NCI-H510A (cell line): ENCODE measurements around the gene CDC20B.
"Not testable (repeated sequence)": the region's sequence is repeated elsewhere in the genome, so short reads cannot be mapped to it uniquely, and the experiment has no call there.

Experiments
- DNase-seq: peaks from one replicate; lab custom pipeline; 2025; lab: John Stamatoyannopoulos, UW

The CDC20B gene

DNA sequence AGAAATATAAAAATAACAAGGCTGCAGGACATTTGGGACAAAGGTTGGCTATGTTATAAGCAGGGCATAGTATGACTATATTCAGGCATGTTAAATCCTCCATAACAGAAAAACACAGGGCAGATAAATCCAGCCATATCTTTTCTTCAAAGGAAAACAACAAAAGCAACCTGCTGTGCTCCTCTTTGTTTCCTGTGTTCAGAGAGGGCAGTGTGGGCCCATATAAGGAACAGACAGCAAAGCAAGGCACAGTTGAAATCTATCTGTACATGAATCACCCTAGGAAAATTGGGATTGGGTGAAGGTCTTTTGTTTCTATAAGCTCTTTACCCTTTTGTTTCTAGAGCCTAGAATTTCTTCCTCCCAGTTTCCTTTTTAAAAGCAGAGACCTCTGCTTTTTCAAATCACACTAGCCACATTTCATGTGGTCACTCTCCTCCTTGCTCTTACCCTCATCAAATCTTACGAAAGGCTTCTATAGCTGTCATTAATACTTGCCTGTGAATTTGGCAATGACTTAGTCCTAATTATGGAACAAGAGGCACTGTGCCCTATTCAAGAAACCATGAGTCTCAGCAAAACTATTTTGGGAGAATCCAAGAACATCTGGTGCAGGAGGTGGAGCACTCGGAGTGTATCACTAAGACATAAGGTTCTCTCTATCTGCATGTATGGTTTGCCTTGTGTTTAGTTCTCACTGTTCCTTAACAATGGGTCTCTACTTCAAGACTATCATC lies 68.8 kb downstream of the CDC20B start:
- DNase-seq: no peak

DNA sequence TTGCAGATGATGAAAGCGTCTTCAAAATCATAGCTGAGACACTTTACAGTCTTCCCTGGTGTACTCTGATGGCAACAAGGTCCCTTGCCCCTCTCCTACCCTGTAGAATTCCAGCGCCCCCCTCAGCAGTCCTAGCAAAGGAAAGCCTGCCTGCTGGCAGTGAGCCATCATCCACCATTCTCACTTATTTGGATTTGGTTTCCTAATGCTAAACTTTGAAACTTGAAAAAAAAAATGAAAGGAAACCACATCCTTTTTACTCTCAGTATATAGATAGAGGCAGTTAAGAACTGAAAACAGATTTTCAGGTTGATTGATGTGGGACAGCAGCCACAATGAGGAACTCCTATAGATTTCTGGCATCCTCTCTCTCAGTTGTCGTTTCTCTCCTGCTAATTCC lies 70.6 kb downstream of the CDC20B start, which contains the start of gene GZMA:
GZMA (plus strand) TSS at position 299 of the 400 bp plus-strand sequence; CDS start at position 336, 37 bp downstream.
- no peak for DNase-seq

DNA sequence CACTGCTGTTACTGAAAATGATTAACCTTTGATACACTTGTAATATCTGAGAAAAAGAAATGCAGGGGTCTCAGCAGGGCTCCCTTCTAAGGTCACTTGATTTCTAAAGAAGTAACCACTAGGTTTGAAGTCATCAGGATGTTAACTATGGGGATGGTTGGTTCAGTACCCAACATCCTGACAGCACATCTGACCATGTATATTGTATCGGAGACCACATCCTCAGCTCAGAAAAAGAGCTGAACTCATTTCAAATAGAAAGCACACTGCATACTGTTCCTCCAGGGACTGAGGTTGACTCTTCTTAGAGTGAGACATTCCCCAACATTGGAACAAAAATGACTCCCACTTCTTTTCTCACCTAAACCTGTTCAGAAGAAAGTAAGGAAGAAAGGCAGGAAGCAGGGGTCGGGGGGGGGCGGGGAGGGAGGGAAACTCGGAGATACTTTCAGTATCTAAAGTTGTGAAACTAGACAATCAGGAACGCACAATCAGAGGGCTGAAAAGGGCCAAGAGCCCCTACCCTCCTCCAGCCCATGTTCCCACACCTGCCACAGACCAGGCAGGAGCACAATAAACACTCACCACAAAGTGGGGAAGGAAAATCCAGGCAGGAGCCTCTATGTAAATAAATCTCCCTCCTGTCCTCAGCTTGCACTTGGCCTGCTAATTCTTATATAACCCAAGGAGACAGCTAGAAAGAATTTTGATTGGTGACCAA lies 71.3 kb downstream of the CDC20B start:
- DNase-seq: no peak

DNA sequence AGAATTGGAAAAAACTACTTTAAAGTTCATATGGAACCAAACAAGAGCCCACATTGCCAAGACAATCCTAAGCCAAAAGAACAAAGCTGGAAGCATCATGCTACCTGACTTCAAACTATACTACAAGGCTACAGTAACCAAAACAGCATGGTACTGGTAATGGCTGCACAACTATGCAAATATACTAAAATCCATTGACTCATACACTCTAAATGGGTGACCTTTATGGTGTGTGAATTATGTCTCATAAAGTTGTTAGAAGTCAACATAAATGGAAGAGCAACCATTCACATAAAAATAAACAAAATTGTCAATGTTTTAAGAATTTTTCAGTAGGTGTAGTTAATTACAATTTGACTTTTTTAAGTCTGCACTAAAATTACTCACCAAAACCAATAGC lies 71.8 kb downstream of the CDC20B start:
- not testable (repeated sequence) for DNase-seq

DNA sequence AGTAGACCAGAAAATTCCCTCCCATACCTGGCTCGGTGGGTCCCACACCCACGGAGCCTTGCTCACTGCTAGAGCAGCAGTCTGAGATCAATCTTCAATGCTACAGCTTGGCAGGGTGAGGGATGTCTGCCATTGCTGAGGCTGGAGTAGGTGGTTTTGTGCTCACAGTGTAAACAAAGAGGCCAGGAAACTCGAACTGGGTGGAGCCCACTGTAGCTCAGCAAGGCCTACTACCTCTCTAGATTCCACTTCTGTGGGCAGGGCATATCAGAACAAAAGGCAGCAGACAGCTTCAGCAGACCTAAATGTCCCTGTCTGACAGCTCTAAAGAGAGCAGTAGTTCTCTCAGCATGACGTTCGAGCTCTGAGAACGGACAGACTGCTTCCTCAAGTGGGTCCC lies 76.1 kb downstream of the CDC20B start:
- no peak for DNase-seq

DNA sequence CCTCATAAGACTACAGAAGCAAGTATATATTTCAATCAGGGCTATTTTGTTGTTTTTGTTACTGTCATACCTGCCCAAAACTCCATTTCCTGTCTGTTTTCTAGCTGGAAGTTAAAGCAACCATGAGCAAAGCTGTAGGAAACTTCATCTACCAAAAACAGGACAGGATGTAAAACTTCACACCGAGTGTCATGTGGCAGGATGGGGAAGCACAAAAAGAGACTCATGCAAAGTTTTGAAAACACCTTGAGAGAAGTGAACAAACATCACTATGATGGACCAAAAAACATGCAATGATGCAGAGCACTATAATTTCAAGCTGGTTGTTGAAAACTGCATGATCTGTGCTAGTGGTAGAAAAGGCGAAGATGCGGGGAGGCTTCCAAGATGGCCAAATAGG lies 76.8 kb downstream of the CDC20B start:
- DNase-seq: no peak

DNA sequence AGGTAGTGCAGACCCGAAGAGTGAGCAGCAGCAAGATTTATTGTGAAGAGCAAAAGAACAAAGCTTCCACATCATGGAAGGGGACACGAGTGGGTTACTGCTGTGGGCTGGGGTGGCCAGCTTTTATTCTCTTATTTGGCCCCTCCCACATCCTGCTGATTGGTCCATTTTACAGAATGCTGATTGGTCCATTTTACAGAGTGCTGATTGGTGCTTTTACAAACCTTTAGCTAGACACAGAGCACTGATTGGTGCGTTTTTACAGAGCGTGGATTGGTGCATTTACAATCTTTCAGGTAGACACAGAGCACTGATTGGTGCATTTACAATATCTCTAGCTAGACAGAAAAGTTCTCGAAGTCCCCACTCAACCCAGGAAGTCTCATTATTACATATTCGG lies 82.0 kb downstream of the CDC20B start:
- not testable (repeated sequence) for DNase-seq

DNA sequence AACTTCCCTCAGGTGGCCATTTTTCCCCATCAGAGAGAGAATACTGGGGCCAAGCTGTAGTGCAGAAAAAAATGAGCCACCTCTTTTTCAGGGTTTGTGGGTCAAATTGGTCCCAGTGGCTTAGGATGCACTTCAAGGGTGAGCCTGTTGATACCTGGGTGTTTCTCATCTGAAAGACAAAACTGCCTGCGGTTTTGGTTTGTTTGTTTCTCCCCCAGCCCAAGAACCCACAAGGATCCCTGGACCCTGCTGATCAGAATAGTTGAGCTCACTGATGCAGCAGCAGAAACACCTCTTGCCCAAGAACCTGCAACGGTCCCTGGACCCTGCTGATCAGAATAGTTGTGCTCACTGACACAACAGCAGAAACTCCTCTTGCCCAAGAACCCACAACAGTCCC lies 83.7 kb downstream of the CDC20B start:
- DNase-seq: not testable (repeated sequence)

DNA sequence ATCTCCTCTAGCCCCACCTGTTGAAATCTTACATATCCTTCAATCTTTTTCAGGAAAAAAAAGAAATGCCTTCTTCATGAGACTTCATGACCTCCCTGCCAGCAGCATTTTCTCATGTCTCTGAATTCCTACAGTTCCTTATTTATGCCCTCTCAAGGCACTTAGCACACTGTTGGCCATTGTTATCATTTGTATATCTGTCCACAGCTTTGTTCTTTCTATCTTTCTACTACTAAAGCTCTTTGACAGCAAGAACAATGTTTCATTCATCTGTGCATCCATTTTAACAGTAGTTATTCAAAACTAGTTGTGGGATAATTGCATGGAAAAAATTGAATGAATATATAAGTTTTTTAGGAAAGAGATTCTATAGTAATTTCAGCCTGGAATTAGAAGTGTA lies 91.4 kb downstream of the CDC20B start:
- DNase-seq: no peak

DNA sequence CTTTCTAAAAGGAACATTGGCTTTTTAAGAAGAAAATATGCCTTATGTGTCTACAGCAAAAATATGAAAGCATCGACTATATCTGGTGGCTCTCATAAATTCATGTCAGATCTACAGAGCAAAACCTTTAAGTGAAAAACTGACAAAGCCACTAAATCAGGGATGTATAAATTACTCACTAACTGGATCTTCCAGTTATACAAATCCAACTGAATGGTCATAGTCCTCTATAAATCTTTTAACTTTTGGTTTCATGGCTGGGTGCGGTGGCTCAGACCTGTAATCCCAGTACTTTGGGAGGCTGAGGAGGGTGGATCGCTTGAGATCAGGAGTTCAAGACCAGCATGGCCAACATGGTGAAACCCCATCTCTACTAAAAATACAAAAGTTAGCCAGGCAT lies 99.8 kb downstream of the CDC20B start:
- no peak for DNase-seq

DNA sequence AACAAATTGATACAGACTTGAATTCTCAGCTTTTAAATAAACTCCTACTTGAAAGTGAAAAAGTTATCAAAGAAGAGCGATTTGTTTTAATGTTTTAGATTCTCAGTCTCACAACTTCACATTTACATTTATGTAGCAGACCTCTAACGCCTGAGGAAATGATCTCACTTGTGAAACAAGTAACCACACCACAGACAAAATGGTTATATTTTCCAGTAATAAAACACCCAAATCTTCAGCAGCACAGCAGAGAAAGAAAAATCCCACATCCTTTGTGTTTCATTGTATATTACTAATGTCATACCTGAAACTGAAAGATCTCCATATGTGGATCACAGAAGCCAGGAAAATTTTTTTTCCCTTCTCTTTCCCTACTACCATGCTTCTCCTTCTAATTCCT lies 100.3 kb downstream of the CDC20B start:
- no peak for DNase-seq

DNA sequence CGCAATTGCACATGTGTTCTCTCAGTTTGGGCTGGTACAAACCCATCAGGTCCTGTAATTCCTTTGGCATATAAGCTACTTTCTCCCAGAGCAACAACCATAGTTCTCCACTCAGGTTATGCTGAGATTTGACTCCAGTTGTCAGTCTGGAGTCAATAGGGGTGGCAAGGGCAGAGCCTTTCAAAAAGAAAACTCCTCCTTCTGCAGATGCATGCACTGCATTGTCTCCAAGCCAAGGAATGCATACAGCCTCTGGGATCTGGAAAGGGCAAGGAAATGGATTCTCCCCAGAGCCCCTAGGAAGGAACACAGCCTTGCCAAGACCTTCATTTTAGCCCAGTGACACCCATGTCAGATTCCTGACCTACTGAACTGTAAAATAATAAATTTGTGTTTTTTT lies 101.6 kb downstream of the CDC20B start:
- no peak for DNase-seq

DNA sequence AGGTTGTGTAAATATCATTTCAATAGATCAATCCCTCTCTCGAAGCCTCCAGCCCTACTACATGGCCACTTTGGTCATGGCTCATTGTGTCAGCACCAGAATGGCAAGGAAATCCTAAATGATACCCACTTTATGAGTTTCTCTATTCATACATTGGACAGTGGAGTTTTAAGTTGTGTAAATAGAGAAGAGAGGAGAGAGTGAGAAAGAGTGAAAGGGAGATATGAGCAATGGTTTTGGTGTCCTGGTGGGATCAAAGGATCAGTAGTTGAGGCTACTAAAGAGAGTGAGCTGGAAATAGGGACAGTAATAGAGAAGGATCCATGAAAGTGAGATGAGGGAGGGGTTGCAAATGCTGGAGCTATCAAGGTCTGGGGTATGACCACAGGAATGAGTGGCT lies 102.0 kb downstream of the CDC20B start:
- DNase-seq: no peak

DNA sequence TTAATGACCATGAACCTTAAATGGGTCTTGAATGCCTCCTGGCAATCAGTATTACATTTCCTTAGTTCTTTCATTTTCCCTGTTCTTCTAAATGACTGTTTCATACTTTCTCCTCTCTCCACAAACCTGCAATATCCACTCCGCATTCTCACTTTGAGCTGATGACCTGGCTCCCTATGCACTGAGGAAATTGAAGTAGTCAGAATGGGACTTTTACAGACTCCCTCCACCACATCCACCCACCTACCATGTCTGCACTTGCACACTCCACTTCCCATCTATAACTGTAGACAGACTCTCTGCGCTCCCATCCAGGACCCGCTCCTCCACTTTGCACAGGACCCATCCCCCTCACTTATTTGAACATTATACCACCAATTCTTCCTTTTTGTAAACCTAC lies 106.7 kb downstream of the CDC20B start:
- no peak for DNase-seq

DNA sequence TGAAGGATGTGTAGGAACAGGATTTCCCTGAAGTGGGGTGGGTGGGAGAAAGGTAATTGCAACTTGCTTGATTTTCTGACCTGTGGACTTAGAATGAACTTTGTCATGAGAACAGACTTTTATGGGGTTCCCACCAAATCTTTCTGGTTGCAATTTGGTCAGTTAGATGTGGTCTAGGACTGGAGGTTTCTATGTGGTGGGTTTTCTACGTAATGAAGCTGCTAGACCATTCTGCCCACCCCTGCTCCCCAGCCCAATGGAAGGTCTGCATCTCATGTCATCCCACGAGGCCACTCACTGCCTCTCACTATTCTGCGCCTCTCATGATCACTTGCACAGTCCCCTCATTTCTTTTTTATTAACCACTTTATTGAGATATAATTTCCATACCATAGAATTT lies 108.5 kb downstream of the CDC20B start:
- DNase-seq: no peak

DNA sequence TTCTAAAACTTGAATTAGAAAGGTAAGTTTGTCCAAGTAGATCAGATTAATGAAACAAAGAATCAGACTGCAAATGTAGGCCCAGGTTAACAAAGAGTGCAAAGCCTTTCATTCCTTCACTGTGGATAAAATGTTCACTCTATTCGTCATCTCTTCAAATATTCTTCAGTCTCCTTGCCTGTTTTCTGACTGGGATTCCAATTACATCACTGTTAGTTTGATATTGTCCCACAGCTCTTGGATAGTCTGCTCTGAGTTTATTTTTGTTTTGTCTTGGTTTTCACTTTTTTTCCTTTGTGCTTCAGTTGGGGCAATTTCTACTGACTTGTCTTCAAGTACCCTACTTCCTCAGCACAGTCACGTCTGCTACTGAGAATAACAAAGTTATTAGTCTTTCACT lies 109.1 kb downstream of the CDC20B start:
- no peak for DNase-seq

DNA sequence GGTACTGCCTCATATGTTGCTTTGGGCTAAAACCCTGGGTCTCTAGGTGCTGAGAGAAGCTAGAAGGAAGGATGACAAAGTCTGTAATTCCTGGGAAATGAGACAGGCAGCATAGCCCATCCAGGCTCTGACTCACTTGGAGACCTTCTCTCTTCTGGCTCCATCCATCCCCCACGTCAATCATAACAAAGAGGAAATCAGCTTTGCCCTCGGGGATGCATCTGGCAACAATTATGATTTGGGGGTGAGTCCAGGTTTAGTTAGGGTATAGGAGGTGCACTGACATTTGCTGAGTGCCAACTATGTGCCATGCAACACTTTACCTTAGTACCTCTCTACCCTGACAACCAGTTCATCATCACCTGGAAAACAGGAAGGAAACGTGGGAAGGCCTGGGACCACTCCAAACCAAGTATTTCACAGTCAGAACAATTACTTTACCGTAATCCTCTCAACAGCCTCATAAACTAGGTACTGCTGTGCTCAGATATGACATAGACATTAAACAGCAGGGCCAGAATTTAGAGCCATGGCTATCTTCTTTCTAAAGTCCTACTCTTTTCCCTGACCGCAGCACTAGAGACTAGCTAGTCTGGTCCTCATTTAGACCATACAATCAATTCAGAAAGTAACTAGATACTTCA lies 109.6 kb downstream of the CDC20B start:
- DNase-seq: no peak
